GM20431 (cell line): Measurements from ENCODE around the gene BUB1.
"Not testable (repeated sequence)": the region's sequence is repeated elsewhere in the genome, so short reads cannot be mapped to it uniquely, and the experiment has no call there.

Experiments used
- in situ Hi-C: fragments of 300-500 bp; cut with MseI, MboI; formaldehyde crosslinking; loops from one replicate; pipeline ENCODE4 v1.15.0; 2020; ENCODE audit warnings: low sequenced_read_pairs; ENCODE audit not compliant: unreplicated experiment

BUB1 gene

GRCh38 chr2:110608788-110609502, 68.9 kb downstream of the BUB1 start:
- in situ Hi-C loops, result not testable (repeated sequence)

GRCh38 chr2:110605057-110605456, 72.8 kb downstream of the BUB1 start:
- in situ Hi-C loops, result not testable (repeated sequence)

- in situ Hi-C loops, result not testable (repeated sequence)
These were observed 73.8 kb downstream of the BUB1 start for GRCh38 chr2:110603917-110604591.

GRCh38 chr2:110602139-110602538, 75.7 kb downstream of the BUB1 start:
- in situ Hi-C loops, result not testable (repeated sequence)

- in situ Hi-C loops, result not testable (repeated sequence)
These were observed 85.9 kb downstream of the BUB1 start for GRCh38 chr2:110591973-110592372.

GRCh38 chr2:110589677-110590330, 88.1 kb downstream of the BUB1 start:
- in situ Hi-C loops, result not testable (repeated sequence)

- in situ Hi-C loops, result not testable (repeated sequence)
These were observed 89.3 kb downstream of the BUB1 start for GRCh38 chr2:110588520-110588919.
